SKM-1 (cell line): ENCODE results near the gene TMEM138.

ENCODE experiments used
- DNase-seq: peaks from one replicate; lab custom pipeline; 2025; ENCODE audit not compliant: unreplicated experiment; lab: John Stamatoyannopoulos, UW

TMEM138 gene

DNA sequence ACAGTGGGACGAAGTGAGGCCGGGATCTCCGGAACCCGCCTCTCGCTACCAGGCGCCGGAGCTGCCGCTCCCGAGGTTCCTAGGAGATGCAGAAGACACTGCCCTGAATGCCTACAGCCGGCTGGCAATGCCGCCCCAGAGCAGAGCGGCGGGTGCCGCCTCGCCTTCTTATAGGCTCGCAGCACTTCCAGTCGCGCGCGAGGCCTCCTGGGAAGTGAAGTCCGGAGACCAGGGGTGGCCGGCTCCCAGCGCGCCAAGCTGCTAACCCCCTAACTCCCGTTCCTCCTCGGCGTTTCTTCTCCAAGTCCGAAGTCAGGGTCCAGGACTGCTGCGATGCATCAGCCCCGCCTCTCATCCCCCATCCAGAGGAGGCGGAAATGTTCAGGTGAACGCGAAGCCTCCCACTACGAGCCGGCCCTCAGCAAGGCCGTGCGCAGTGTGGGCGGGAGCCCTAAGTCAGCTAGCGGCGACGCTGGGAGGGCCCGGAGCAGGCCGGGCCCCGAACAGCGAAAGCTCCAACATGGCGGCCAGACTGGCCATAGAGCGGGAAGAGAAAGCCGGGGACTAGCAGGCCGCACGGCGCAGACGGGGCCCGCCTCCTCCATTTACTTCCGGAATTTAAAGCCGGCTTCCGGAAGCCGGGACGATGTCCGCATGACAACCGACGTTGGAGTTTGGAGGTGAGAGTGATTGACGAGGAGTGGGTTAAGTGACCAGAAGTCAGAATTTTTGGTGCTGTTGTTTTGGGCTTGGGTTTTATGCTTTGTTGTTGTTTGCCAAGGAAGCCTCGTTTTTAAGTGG is at the start of gene TMEM138, which contains the start of gene CYB561A3:
TSS of gene TMEM138 (plus strand) at position 634 of the 801 bp plus-strand sequence. CDS start 2,017 bp downstream, outside the sequence.
TSS of gene CYB561A3 (minus strand) at position 142 of the 801 bp plus-strand sequence. CDS start 5,169 bp downstream, outside the sequence.
- peak; percentile 86 for DNase-seq

DNA sequence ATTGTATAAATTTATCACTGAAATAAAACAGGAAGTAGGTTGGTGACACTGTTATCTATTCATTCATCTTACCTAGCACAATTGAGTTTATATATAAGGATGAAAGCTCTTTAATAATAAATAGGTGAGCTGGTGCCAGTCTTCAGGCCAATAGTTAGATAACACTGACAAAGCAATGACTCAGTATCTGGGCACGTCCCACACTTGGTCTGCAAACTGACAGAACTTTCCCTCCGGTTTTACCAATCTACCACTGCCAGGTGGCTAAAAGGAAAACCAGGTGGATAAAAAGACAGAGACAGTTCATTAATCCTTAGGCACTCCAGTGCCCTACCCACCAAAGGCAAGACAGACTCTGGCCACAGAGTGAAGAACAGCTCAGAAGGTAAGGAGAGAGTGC is 46.9 kb upstream of the TMEM138 start:
- DNase-seq, result no peak

DNA sequence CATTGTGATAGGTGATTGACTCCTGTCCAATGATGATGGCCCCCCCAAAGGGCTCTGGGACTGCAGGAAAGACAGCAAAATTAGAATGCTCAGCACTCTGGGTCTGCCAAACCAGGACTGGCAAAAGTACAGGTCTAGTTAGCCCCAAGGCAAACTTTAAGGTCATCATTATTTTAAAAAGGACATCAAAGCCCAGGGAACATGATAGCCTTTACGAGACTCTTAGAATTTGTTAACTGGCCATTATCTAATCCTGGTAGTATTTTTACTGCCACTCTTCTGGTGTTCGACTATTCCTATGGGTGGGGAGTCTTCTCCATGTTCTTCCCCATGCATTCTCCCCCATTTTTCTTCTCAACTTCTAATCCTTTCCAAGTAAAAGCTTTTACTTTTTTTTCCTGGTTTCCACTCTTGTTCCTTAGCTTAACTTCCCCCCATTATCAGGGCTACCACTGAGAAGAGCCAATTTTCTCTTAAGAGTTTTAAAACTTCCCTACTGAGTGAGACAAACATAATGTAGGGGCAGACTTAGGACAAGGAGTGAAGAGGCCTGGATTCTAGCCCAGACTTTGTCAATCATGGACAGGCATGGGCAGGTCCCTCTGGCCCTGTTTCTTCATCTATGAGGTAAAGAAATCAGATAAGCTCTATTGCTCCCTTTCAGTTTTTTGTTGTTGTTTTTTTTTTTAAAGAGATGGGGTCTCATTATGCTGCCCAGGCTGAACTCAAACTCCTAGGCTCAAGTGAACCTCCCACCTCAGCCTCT is 36.3 kb upstream of the TMEM138 start:
- no peak for DNase-seq

DNA sequence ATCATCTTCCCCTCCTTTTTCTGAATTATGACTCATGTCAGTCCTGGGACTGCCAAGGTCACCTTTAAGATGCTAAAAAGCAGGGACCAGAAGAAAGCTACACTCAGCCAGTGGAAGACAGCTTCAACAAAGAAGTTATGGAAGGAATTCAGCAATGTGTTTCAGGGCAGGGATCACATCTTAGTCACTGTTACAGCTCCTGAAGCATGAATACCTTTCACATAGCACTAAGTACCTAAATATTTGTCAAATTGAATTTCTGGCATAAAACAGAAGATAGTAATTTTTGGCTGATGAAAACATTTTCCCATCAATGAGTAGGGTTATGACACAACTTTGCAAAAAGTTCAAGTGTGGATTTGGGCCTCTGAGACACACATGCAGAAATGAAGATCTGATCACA is 34.5 kb upstream of the TMEM138 start:
- no peak for DNase-seq

DNA sequence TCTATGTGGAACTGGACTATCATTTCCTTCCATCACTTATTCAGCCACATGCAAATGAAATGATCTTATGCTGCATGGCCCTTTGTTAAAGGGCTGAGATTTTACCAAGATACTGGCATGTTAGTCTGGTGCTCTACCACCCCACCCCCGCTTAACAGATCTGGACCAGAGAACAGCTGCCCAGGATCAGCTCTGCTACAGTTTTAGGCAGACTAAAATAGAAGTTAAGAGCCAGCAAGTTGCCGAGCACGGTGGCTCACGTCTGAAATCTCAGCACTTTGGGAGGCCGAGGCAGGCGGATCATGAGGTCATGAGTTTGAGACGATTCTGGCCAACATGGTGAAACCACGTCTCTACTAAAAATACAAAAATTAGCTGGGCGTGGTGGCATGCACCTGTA is 33.8 kb upstream of the TMEM138 start:
- no peak for DNase-seq

DNA sequence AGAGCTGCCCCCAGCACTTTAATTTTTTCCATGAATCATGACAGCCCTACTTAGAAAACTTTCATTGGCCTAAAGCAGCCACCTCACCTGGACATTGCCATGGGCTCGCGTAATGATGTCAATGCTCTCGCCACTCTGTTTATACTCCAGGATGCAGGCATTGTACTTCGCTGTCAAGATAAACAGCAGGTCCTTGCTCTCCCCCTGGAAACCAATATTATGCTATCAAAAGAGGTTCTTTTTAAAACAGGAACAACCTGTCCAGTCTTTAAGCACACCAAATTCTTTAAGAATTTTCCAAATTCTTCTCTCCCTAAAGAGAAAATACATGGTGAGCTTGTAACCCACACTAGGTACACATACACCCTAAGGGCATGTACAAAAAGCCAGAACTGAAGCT is 32.3 kb upstream of the TMEM138 start:
- DNase-seq, result no peak

DNA sequence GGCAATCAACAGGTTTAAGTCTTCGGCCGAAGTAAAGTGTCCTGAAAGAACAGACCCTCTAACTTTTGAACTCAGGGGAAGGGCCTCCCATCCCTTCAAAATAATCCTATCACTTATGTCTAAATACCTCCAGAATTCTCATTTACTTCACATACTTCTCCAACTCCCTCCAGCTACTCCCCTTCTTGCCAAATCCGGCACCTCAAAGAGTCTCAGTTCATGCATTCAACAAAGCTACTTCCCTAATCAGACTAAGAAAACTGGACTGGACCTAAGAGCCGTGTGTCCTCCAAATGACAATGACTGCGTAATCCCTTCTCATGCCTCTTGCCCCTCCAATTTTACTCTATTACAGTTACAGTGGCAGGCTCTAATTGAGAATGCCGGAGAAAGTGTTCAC is 30.5 kb upstream of the TMEM138 start:
- DNase-seq, result peak; percentile 31

DNA sequence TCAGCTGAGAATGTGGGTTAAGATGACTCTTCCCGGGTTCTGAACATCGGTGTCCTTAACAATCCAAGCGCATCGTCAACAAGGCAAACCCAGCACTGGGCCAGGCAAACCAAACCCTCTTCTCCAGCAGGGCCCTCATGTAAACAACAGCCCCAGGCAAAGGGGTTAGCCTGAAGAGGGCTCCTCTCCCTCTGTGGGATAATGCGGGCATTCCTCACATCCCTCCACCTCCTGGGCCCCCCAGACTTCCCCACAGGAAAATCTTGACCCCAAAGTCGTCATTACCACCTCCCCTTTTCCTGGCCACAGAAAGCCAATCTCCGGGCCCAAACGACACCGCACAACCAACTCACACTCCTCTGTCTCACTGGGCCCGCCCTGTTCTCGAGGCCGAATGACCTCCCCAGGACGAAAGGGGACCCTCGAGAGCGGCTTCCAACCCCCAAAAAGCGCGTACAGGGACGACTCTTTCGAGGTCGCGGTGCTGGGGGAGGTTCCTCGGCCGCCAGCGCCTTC is 29.8 kb upstream of the TMEM138 start:
- DNase-seq, result no peak

DNA sequence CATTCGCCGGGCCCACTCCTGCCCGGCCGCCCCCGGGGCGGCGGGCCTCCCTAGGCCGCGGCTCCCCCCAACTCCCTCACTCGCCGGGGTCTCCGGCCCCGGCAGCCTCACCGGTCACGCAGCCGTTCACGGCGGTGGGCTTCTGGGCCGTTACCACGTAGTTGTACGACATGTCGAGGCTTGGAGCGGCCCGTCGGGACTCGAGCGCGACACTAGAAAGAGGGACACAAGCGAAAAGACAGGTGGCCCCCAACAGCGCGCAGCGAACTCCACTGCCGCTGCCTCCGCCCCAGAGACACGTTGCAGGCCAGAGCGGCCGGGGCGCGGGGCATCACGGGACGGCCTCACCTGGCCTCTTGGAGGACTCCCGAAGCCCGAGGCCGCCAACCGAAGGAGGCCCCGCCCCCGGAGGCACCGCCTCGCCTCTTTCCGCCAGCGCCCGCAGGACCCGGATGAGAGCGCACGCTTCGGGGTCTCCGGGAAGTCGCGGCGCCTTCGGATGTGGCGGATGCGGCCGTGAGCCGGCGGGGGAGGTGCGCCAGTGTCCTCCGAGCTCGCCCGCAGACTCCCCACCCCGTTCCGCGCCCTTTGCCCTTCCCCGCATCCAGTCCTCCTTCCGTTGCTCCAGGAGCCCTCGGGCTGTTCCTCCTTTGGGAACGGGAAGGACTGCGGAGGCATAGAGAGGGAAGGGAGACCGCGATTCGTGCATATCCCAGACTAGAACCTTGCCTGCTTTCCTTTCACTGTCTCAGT is 29.2 kb upstream of the TMEM138 start, which contains the start of the genes DDB1 and TKFC:
TSS of gene DDB1 (minus strand) at position 309 of the 753 bp plus-strand sequence. CDS start at position 172, 137 bp downstream.
TSS of gene TKFC (plus strand) at position 432 of the 753 bp plus-strand sequence. CDS start 1,501 bp downstream, outside the sequence.
- DNase-seq, result peak; percentile 79

DNA sequence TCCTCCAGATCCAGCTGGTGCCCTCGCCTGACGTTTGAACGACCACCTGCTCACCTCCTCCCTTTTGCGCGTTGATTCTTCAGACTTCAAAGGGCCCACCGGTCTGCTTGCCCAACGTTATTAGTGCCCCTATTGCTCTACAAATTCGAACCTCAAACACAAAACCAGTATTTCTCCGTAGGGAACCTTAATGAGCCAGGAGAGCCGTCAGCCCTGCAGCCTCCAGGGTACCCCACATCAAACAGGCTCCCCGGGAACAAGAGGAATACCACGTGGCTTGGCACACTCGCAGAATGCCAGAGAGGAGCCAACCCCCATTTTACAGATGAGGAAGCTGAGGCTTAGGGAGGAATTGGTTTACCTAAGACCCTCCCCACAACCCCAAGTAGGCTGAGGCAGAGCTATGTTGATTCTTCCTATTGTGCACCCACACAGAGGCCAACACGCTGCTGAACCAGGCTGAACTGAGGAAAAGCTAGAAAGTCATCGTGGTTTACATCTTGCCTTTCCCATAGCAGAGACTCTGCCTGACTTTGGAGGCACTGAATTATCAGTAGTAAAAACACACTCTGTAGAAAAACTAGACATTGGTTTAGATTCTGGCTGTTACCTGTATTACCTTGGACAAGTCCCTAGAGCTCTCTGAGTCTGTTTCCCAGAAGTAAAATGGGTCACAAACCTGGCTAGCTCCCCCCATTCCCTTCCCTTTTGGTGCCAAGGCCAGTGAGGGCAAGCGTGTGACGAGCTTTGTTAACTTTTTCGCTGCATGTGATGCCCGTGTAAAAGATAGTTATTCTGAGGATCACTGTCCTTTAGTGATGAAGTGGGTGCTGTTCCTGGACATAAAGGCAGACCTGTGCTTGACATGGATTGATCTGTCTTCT is 28.4 kb upstream of the TMEM138 start:
- no peak for DNase-seq

DNA sequence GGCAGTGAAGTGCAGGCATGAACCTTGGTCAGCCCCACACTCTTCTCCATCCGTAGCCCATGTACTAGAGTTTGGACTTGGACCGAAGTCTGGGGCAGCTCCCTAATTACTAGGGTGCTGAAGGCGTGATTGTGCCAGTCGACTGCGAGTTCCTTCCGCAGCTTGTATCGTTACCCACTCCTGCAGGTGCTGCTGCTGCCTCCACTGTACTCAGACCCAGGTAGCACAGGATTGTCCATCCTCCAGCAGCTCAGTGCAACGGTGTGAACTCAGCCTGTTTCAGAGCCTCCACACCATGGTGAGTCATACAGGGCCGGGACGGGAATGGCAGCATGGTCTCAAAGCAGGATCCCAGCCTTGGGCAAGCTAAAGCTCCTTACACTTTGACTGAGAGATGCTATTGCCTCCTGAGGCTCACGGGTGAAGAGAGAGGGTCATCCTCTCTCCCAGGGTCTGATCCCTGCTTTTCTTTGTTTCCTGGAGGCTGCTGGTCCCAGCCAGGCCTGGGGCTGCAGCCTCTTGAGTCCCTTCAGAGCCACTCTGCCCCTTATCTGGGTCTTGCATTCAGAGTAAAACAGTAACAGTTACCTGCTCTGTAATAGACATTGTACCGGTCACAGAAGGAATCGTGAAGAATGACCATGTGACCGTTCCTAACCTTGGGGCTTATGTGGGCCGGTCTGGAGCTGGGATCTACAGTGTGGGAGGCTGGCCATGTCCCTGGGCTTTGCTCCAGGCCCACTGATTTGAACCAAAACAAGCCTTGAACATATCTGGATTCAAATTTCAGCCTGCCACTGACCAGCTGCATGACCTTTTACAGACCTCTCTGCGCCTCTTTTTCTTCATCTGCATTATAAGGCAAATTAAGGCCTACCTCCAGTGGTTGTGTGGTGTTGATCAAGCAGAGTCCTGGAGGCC is 27.5 kb upstream of the TMEM138 start:
- no peak for DNase-seq

DNA sequence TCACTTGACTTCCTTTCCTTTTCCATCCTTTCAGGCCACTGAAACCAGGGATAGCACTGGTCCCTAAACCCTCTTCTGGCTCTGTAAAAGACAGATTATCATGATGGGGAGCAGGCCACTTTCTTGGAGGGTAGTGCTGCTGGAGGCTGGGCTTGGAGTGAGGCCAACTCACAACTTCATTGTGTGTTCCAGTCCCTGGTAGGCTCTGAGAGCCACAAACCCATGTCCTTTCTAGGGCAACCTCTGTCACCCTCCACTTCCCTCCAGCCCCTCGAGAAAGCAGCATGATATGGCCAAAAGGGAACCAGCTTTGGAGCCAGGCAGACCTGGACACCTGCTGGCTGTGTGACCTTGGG is 26.8 kb upstream of the TMEM138 start:
- no peak for DNase-seq

DNA sequence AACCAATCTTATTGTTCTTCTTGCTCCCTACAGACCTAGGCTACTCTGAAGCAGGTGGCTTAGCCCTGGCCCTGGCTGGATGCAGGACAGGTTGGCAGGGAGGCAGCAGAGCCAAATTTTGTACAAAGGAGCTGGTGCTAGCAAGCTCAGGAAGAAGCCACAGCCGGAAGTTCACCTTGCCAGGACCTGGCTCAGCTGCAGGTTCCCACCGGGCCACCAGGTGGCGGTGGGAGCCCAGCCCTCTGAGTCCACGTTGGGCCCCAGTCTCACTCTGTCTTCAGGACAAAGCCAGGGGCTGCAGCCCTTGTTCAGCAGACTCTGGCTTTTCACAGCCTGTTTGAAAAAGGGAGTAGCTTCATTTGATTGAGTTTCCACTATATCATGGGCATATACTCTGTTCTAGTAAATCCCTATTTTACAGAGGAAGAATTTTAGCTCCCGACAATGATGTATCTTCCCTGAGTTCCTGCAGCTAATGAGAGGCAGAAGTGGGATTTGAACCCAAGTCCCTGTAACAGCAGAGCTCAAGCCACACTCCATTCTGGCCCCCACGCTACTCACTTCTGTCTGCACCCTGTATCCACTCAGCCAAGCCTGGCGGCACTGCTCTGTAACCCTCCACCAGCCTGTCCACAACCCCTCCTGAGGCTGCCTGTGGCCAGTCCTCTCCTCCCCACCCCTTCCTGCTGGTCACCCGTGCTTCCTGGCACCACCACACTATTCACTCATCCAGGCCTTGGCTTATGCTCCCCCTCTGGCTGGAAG is 25.8 kb upstream of the TMEM138 start:
- DNase-seq, result peak; percentile 44

DNA sequence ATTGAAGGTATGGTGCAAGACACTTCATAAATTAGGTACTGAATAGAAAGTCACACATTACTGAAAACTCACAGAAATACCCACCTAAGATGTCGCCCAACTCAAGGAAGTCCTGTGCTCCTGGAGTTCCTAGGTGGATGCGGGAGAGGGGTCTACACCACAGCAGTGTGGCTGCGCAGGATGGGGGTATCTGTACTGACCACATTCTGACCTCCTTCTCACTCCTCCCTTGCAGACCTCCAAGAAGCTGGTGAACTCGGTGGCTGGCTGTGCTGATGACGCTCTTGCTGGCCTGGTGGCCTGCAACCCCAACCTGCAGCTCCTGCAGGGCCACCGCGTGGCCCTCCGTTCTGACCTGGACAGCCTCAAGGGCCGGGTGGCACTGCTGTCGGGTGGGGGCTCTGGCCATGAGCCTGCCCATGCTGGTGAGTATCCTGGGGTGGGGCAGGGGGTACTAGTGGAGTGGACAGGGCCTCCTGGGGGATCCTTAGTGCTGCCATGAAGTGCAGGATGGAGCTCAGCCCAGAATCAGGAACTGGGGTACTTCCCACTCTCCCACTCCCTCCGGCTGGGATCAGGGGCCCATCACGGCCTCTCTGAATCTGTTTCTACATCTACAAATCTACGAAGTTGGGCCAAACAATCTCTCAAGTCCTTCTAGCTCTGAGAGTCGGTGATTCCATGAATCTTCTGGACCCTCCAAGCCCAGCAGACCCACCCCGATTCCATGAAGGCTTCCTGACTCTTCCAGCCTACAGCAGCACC is 24.3 kb upstream of the TMEM138 start:
- no peak for DNase-seq

DNA sequence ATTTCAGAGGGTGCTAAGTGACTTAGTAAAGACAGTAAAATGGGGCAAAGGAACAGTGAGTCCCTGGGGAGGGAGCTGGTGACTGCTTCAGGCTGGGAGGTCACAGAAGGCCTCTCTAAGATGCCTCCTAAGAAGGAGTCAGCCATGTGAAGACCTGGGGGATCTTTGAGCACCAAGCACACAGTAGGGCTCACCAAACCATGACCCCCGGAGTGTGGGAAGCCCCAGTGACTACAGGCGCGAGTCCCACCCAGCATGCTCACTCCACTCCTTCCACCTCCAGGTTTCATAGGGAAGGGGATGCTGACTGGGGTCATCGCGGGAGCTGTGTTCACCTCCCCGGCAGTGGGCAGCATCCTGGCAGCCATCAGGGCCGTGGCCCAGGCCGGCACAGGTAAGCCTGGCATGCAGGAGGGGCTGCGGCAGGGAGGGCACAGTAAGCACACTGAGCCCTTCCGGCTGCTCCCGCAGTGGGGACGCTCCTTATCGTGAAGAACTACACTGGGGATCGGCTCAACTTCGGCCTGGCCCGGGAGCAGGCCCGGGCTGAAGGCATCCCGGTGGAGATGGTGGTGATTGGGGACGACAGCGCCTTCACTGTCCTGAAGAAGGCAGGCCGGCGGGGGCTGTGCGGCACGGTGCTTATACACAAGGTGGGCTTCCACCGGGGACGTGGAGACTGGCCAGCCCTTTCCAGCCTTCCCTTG is 23.2 kb upstream of the TMEM138 start:
- DNase-seq, result no peak

DNA sequence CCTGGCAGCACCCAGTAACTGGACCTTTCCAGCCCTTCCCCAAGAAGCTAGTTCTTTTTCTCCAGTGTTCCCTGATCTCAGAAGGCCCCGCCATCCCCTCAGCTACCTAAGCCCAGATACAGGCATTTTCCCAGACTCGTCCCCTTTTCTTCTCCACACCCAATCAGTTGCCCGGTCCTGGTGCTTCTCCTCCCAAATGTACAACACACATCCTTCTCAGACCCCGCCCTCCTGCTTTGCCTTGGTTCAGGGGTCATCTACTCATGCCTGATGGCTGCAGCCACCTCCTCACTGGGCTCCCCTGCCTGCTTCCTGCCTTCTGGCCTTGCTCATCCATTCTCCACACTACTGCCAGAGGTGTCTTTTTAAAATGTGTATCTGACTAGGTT is 22.7 kb upstream of the TMEM138 start:
- no peak for DNase-seq

DNA sequence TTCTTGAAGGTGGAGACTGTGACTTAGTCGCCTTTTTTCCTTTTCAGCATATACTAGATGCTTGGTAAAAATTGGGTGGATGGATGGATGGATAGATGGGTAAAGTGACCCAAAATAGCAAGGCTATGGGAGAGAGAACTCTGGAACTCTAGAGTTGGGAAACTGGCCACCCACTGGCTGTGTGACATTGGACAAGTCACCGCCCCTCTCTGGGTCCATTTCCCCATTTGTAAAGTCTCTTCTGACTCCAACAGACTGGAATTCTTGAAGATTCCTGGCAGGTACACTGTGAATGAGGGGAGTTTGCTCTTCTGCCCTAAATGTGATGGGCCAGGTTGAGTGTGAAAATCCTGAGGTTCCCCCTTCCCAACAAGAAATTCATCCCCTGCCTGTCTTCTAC is 21.2 kb upstream of the TMEM138 start:
- DNase-seq, result no peak
